ENCODE data around the gene ATOX1. TPM values are rescaled to one million over a fixed set of nuclear protein-coding genes. Genes with fewer than 3 reads are reported as not detected.
"Not testable (repeated sequence)": the region's sequence is repeated elsewhere in the genome, so short reads cannot be mapped to it uniquely, and the experiment has no call there.

The ATOX1 gene
- total RNA-seq, 1 donor from 2014 or later = 88.0 TPM

GRCh38 chr5:151698081-151698480, 60.4 kb downstream of the ATOX1 start:
- not testable (repeated sequence) for DNase-seq (ENCODE audit: low spot score)

- no peak for DNase-seq (ENCODE audit: low spot score)
Measured at GRCh38 chr5:151697452-151697851, 61.0 kb downstream of the ATOX1 start.

- peak; percentile 57 for DNase-seq (ENCODE audit: low spot score)
Measured at GRCh38 chr5:151696470-151697061, 61.9 kb downstream of the ATOX1 start.

GRCh38 chr5:151695464-151695863, 63.0 kb downstream of the ATOX1 start:
- DNase-seq (ENCODE audit: low spot score) = no peak

- no peak for DNase-seq (ENCODE audit: low spot score)
Measured at GRCh38 chr5:151694035-151694485, 64.4 kb downstream of the ATOX1 start.

Other genes starting within 250 kb of the ATOX1 start
- 0.03 TPM for gene FAT2, start 167.3 kb downstream of the ATOX1 start, total RNA-seq
- 985 TPM for gene SPARC, start 71.7 kb downstream of the ATOX1 start, total RNA-seq
- gene G3BP1, start 13.3 kb upstream of the ATOX1 start, total RNA-seq = 135 TPM
- not detected for gene GLRA1, start 166.2 kb upstream of the ATOX1 start, total RNA-seq